Umbilical cord (tissue), 2 donors: ENCODE measurements around the gene PRRG1. TPM values are rescaled to one million over a fixed set of nuclear protein-coding genes. Genes with fewer than 3 reads are reported as not detected.
"Not testable (repeated sequence)": the region's sequence is repeated elsewhere in the genome, so short reads cannot be mapped to it uniquely, and the experiment has no call there.

Source experiments
- DNase-seq: peaks from one replicate; pipeline ENCODE4 v3.0.0-alpha.2; 2015; ENCODE audit warnings: low spot score
- total RNA-seq: library from RNA; depleted of rRNA; stranded (reverse); fragments of >200 nt; gene quantifications from one replicate; pipeline ENCODE4 v1.2.3, GENCODE V29; 2014; ENCODE audit warnings: low replicate concordance; ENCODE audit not compliant: insufficient read depth

PRRG1 gene
- total RNA-seq, 1 donor from 2014 or later, result 9.9 TPM

- DNase-seq, result no peak
Measured at GRCh38 chrX:37470711-37471110, 121.5 kb downstream of the PRRG1 start.

DNA sequence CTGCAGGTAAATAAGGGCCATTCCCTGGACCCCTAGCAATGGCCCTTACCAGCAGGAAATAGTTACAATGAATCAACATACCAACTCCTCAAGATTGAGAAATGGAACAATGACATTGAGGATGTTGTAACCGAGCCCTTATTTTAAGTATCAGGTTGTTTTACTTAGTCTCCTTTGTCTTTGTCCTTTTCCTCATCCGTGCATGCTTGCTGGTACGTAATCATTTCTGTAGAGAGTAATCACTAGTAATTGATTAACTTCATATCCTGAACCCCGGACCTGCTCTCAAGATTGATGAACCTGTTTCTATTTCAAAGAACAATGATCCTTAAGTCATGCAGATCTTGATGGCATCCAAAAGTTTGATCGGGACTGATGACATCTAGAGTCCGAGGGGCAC is 123.7 kb downstream of the PRRG1 start:
- DNase-seq, result no peak

DNA sequence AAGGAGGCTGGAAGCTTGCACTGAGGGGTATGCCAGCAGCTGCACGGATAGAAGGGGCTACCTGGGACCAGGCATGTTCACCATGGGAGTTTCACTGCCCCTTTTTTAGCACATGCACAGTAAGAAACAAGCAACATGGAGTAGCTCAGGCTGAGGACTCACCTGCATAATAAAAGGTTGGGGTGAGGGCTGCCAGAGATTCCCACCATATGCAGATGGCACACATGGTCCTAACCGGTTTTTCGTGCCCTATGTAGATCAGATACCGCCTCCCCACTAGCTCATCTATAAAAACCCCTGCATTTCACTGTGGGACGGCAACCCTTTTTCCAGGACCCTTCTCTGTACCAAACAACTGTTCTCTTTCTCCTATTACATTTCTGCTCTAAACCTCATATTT is 125.3 kb downstream of the PRRG1 start:
- DNase-seq, result no peak

DNA sequence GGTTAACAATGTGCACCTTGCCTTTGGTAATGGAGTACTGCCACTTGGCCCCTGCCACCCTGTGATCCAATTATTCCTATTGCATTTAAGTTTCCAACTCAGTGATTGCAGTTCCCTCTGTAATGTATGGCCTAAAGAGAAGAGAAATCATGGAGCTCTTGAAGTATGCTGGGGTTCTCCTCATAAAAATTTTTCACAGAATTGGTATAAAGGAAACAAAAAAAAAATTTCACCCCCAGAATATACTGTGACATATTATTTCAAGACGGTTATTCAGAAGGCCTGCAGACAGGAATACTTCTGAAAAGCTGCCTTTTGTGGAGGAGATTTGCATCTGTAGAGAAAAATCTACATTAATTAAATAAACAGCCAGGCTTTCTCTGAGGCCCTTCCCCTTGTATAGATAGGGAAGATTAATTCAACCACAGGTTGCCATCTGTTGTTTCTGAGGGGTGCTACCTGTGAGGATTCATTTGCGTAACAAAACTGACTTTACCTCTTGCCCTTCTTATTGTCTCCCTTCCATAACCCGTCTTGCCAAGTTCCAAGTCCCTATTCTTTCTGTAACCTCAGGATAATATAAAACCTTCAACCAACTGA is 127.5 kb downstream of the PRRG1 start:
- DNase-seq, result no peak

DNA sequence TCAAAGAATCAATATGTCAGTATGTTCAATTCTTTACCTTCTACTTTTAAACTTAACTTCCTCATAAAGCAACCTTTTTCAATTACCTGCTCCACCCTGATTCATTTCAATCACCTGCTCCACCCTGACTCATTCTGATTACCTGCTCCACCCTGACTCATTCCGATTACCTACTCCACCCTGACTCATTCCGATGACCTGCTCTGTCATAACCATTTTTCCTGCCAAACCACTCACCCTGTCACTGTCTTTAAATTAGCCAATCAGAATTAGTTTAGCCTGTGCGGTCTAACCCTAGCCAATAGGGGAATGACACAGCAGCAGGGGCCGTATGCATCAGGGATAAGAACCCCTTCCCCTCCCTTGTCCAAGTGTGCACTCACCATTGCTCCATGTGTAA is 135.2 kb downstream of the PRRG1 start:
- DNase-seq, result not testable (repeated sequence)

GRCh38 chrX:37485429-37485828 is 136.3 kb downstream of the PRRG1 start:
- no peak for DNase-seq

GRCh38 chrX:37487271-37487670 is 138.1 kb downstream of the PRRG1 start:
- no peak for DNase-seq

DNA sequence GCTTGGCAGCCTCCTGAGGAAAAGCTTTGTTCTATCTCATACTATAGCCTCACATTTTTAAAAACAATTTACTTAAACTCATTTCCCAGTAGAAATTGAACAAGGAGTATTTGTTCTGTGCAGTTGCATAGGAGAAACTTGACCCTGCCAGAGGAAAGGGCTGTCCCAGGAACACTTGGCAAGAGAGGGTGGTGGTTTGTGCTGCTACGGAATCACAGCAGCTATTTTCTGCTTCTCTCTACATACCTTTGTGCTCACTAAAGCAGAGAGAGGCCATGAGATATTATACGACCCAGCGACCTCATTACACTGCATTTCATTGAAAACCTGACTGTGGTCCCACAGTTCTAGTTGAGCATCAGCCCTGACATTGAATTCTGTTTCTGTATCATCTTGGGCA is 139.2 kb downstream of the PRRG1 start:
- DNase-seq, result no peak

- no peak for DNase-seq
Measured at GRCh38 chrX:37491686-37492085, 142.5 kb downstream of the PRRG1 start.

DNA sequence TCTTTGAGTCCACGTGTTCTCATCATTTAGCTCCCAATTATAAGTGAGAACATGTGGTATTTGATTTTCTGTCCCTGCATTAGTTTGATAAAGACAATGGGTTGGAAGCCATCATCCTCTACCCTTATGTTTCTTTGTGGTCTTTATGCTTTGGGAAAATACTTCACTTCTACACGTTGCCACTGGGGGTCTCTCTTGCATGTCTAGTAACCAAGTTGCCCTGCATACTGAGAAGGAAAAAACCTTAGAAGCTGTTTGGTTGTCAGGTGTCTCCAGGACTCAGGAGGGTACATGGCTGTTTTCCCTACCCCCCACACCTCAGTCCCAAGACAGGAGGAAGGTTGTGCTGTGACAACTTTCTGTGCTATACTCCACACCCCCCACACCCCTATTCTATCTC is 146.6 kb downstream of the PRRG1 start:
- DNase-seq, result not testable (repeated sequence)

DNA sequence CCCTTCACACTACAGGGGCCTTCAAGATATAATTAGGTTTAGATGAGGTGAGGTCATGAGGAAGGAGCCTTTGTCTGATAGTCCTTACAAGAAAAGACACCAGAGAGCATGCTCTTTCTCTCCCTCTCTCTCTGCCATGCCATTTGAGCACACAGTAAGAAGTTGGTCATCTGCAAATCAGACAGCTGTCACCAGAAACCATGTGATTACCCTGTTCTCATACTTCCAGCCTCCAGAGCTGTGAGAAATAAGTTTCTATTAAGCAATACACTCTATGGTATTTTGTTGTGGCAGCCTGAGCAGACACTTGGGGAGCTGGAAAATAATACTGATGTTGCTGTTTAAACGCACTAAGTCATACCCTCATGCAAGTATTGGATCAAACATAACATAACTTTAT is 148.0 kb downstream of the PRRG1 start:
- not testable (repeated sequence) for DNase-seq

DNA sequence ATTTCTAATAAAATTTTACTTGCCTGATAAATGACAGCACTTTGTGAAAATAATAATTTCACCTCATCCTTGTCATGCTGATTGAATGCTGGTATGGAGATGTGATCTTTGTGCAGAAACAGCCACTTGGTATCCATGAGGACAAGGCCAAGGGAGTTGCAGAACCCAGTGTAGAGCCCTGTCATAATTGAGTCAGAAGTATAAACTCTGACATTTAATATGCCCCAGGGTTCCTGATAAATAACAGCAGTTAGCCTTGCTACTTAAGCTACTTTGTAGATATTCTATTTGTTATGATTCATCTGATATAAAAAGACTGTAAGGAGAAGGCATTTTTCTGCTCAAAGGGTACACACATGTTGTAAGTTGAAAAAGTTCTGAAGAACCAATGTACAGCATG is 149.2 kb downstream of the PRRG1 start:
- DNase-seq, result not testable (repeated sequence)

DNA sequence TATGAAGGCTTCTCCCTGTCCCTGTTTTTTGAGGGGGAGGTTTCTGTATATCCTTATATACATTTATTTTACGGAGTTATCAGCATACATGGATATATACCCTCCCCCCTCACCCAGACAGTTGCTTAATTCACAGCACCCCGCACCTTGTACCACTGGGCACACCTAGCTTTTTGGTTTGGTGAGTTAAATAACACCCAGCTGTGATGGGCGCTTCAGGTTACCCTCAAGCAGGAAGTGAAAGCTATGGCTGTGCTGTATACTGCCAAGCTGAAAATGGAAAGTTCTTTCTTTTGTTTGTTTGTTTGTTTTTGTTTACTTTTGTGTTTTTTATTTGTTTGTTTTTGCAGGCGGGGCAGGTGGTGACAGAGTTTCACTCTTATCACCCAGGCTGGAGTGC is 150.5 kb downstream of the PRRG1 start:
- DNase-seq, result not testable (repeated sequence)

DNA sequence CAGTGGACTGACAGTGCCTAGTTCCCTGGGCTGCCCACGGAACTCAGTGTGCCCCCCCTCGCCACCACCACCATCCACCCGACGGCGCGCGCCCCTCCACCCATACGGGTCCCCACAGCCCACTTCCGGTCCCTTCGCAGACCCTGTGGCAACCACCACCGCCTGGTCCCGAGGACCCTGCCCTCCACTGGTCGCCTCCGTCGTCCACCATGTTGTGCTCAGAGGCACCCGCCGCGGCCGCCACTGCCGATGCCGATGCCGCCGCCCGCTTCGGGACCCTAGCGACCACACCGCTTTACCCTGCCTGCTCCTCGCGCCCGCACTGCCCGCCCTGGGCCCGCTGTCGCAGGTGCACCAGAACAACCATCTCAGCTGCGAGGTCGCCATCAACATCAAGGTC is 155.8 kb downstream of the PRRG1 start:
- DNase-seq, result no peak

Other genes with a start within 250 kb of the PRRG1 start
- gene LANCL3, start 222.3 kb downstream of the PRRG1 start, total RNA-seq, result 0.48 TPM